Neural crest cell (in vitro differentiated cells): ENCODE data around the gene CD300A. TPM values are rescaled to one million over a fixed set of nuclear protein-coding genes. Genes with fewer than 3 reads are reported as not detected.

Experiments
- DNase-seq: peaks from one replicate; pipeline ENCODE4 v3.0.0; 2021; ENCODE audit warnings: low read depth, mixed read lengths, low spot score
- H3K27ac Mint-ChIP-seq: one replicate; pipeline ENCODE4 v1.8.0; 2021; ENCODE audit warnings: mild to moderate bottlenecking, mixed read lengths; ENCODE audit not compliant: unreplicated experiment
- H3K27me3 Mint-ChIP-seq: 2 replicates; pipeline ENCODE4 v1.8.0; 2021; ENCODE audit warnings: low read depth, mild to moderate bottlenecking, mixed read lengths
- H3K36me3 Mint-ChIP-seq: 2 replicates; pipeline ENCODE4 v1.8.0; 2021; ENCODE audit warnings: low read depth, mild to moderate bottlenecking, mixed read lengths
- H3K4me1 Mint-ChIP-seq: 2 replicates; pipeline ENCODE4 v1.8.0; 2021; ENCODE audit warnings: mixed read lengths
- H3K4me3 Mint-ChIP-seq: one replicate; pipeline ENCODE4 v1.8.0; 2021; ENCODE audit warnings: mild to moderate bottlenecking, mixed read lengths
- H3K9me3 Mint-ChIP-seq: 2 replicates; pipeline ENCODE4 v1.8.0; 2021; ENCODE audit warnings: mixed read lengths
- CTCF ChIP-seq: fragments of 200-600 bp; sonication (generic); conservative IDR thresholded peaks from 2 replicates; pipeline ENCODE4 v1.5.0; 2021; ENCODE audit warnings: antibody characterized with exemption, mild to moderate bottlenecking
- total RNA-seq: library from RNA; stranded (reverse); gene quantifications from 2 replicates; pipeline ENCODE4 v1.2.1, GENCODE V29; 2021

CD300A gene
- total RNA-seq, 1 donor from 2014 or later, result not detected

- DNase-seq, result no peak
- Mint-ChIP-seq H3K36me3 (no peaks in the 10 kb centered on the region), H3K9me3 (no peaks in the 10 kb centered on the region), H3K27ac (no peak overlapping the region), H3K4me3 (no peak overlapping the region), H3K27me3 (peaks cover 53% of the 10 kb centered on the region), H3K4me1 (no peaks in the 10 kb centered on the region)
- TF ChIP-seq CTCF, result no peak
These were observed 58.4 kb downstream of the CD300A start for GRCh38 chr17:74524653-74525464.

DNA sequence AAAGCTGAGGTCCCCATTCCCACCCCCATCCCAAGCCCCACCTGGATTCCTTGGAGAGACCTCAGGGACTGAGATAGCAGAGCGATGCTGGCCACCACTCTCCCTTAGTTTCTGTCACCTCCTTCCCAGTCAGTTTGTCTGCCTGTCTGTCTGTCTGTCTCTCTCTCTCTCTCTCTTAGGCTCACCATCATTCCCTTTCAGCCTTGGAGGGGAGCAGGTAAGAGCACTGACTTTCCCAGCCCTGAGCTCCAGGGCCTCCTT is 59.0 kb downstream of the CD300A start:
- no peak for TF ChIP-seq CTCF

DNA sequence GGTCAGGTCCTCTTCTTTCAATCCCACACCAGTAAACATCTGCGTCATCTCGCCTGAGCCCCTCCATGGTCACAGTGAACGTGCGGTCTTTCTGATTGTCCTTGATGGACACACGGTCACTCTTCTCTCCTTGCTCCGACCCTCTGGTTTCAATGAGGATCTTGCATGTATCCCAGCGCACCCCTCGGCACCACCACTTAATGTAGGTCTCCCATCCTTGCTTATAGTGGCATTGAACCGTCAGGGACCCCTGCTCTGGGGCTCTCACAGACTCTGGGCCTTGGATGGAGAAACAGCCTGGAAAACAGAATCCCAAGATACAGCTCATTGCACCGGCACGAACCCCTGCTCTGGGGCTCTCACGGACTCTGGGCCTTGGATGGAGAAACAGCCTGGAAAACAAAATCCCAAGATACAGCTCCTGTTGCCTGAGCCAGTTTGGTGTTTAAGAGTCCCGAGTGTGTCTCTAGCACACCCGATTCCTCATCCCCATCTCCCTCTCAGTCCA is 59.4 kb downstream of the CD300A start:
- no peaks in the 10 kb centered on the region for H3K9me3 Mint-ChIP-seq
- no peaks in the 10 kb centered on the region for H3K4me1 Mint-ChIP-seq
- no peak overlapping the region for H3K27ac Mint-ChIP-seq
- no peaks in the 10 kb centered on the region for H3K36me3 Mint-ChIP-seq
- no peak overlapping the region for H3K4me3 Mint-ChIP-seq
- H3K27me3 Mint-ChIP-seq, result peaks cover 60% of the 10 kb centered on the region
- no peak for TF ChIP-seq CTCF
- no peak for DNase-seq

More for the DNA sequence above, 59.0 kb downstream of the CD300A start:
- DNase-seq, result no peak
- H3K4me3 Mint-ChIP-seq, result no peak overlapping the region
- peaks cover 57% of the 10 kb centered on the region for H3K27me3 Mint-ChIP-seq
- H3K4me1 Mint-ChIP-seq, result no peaks in the 10 kb centered on the region
- no peak overlapping the region for H3K27ac Mint-ChIP-seq
- H3K9me3 Mint-ChIP-seq, result no peaks in the 10 kb centered on the region
- no peaks in the 10 kb centered on the region for H3K36me3 Mint-ChIP-seq

GRCh38 chr17:74526681-74527080 is 60.2 kb downstream of the CD300A start:
- H3K36me3 Mint-ChIP-seq, result no peaks in the 10 kb centered on the region
- no peak overlapping the region for H3K27ac Mint-ChIP-seq
- H3K4me3 Mint-ChIP-seq, result no peak overlapping the region
- no peaks in the 10 kb centered on the region for H3K4me1 Mint-ChIP-seq
- no peaks in the 10 kb centered on the region for H3K9me3 Mint-ChIP-seq
- peaks cover 65% of the 10 kb centered on the region for H3K27me3 Mint-ChIP-seq
- TF ChIP-seq CTCF, result no peak
- DNase-seq, result no peak

GRCh38 chr17:74527081-74527480 is 60.6 kb downstream of the CD300A start:
- Mint-ChIP-seq H3K4me3 (no peak overlapping the region), H3K27me3 (peaks cover 65% of the 10 kb centered on the region), H3K27ac (no peak overlapping the region), H3K4me1 (no peaks in the 10 kb centered on the region), H3K9me3 (no peaks in the 10 kb centered on the region), H3K36me3 (no peaks in the 10 kb centered on the region)
- TF ChIP-seq CTCF, result no peak
- DNase-seq, result no peak
